Endothelial cell of umbilical vein (primary cell): ENCODE results near the gene XDH.

ENCODE experiments used
- EZH2 ChIP-seq: IDR thresholded peaks from 2 replicates; pipeline ENCODE4 v1.6.1; 2012; ENCODE audit warnings: borderline replicate concordance, low read depth, mild to moderate bottlenecking, moderate library complexity, low read length, inconsistent platforms; ENCODE audit not compliant: severe bottlenecking
- FOS ChIP-seq: IDR thresholded peaks from 2 replicates; pipeline ENCODE4 v1.6.1; 2011; ENCODE audit warnings: mild to moderate bottlenecking, low read length, moderate library complexity, borderline replicate concordance; ENCODE audit not compliant: insufficient read depth
- JUN ChIP-seq: IDR thresholded peaks from 2 replicates; pipeline ENCODE4 v1.6.1; 2011; ENCODE audit warnings: borderline replicate concordance, low read depth; ENCODE audit not compliant: insufficient read length, insufficient read depth
- MYC ChIP-seq: IDR thresholded peaks from one replicate; pipeline ENCODE4 v1.6.1; 2011; ENCODE audit warnings: mild to moderate bottlenecking, low read depth, low read length
- POLR2A ChIP-seq: IDR thresholded peaks from 2 replicates; pipeline ENCODE4 v1.6.1; 2012; ENCODE audit warnings: low read depth, mild to moderate bottlenecking, control low read depth, low read length
- POLR2AphosphoS5 ChIP-seq: IDR thresholded peaks from 2 replicates; pipeline ENCODE4 v1.6.1; 2012; ENCODE audit warnings: low read depth, mild to moderate bottlenecking, control low read depth, low read length, moderate library complexity; ENCODE audit not compliant: insufficient read depth
- TF ChIP-seq, protein P1 (sequence below), 2 donors: IDR thresholded peaks; 1 replicate in 1 of 2; 2 replicates in 1 of 2; pipeline ENCODE4 v1.5.1; 2011; ENCODE audit warnings: low read length in 2 of 2, mild to moderate bottlenecking in 2 of 2, moderate library complexity in 2 of 2, control low read depth in 1 of 2, inconsistent platforms in 1 of 2, low read depth in 1 of 2; ENCODE audit not compliant: insufficient read depth in 1 of 2; ENCODE audit errors: extremely low read depth in 1 of 2
- TF ChIP-seq, protein P2 (sequence below): IDR thresholded peaks from 2 replicates; pipeline ENCODE4 v1.6.1; 2011; ENCODE audit not compliant: insufficient read depth, insufficient read length

DNA sequence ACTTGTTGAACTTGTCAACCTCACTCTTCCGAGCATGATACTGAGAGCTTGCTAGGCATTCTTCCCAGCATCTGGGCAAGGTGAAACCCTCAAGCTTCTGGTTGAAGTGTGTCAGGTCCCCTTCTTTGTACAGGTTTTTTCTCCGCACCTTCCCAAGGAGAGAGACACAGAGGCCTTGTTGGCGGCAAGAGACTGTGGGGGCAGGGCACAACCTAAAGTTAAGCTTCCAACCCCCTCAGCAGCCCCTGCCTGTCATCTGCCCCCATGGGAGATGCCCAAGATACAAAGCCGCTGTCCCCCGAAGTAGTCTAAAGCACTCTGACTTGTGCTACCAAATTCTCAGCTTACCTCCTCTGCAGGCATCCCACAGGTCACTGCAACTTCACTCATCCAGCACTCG lies 64.9 kb downstream of the XDH start:
- TF ChIP-seq, protein P1, sequence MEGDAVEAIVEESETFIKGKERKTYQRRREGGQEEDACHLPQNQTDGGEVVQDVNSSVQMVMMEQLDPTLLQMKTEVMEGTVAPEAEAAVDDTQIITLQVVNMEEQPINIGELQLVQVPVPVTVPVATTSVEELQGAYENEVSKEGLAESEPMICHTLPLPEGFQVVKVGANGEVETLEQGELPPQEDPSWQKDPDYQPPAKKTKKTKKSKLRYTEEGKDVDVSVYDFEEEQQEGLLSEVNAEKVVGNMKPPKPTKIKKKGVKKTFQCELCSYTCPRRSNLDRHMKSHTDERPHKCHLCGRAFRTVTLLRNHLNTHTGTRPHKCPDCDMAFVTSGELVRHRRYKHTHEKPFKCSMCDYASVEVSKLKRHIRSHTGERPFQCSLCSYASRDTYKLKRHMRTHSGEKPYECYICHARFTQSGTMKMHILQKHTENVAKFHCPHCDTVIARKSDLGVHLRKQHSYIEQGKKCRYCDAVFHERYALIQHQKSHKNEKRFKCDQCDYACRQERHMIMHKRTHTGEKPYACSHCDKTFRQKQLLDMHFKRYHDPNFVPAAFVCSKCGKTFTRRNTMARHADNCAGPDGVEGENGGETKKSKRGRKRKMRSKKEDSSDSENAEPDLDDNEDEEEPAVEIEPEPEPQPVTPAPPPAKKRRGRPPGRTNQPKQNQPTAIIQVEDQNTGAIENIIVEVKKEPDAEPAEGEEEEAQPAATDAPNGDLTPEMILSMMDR (IDR thresholded peaks at IDR 0.05; ENCODE audit: extremely low read depth in 1 of 2, insufficient read depth in 1 of 2, low read depth in 1 of 2, low read length in 2 of 2), result no peak
- TF ChIP-seq, protein P2, sequence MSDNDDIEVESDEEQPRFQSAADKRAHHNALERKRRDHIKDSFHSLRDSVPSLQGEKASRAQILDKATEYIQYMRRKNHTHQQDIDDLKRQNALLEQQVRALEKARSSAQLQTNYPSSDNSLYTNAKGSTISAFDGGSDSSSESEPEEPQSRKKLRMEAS, result no peak
- no peak for TF ChIP-seq POLR2A
- no peak for TF ChIP-seq POLR2AphosphoS5
- TF ChIP-seq MYC, result no peak
- no peak for TF ChIP-seq EZH2
- no peak for TF ChIP-seq JUN
- TF ChIP-seq FOS, result no peak
